ENCODE data around the gene SHROOM3. TPM values are rescaled to one million over a fixed set of nuclear protein-coding genes. Genes with fewer than 3 reads are reported as not detected.

SHROOM3 gene
- total and polyA plus RNA-seq, 2 donors (not counting 3 experiments of a cell fraction or from before 2014, with no cell fraction given) = 2.7 to 6.7 TPM

- H3K9me1 ChIP-seq (replicated peaks; ENCODE audit: control insufficient read depth, extremely low read depth, insufficient read depth, low read length) = no peaks in the 10 kb centered on the region
- no peak overlapping the region for H3K9ac ChIP-seq (replicated peaks; ENCODE audit: extremely low read depth, insufficient read depth, low read length)
- H2AFZ ChIP-seq (ENCODE audit: low read depth, low read length) = no peak overlapping the region
- DNase-seq (ENCODE audit: low read depth, low spot score) (no peak), FAIRE-seq (no peak)
- H3K4me1 ChIP-seq (ENCODE audit: control insufficient read depth, extremely low read depth, insufficient read depth, low read length) = peaks cover 24% of the 10 kb centered on the region
- no peaks in the 10 kb centered on the region for H3K9me3 ChIP-seq (replicated peaks; ENCODE audit: control insufficient read depth, insufficient read depth, low read length)
- TF ChIP-seq GATA2 (IDR thresholded peaks at IDR 0.05; ENCODE audit: insufficient read depth, insufficient read length, low read depth, low read length) (no peak), POLR2AphosphoS5 (IDR thresholded peaks at IDR 0.05; ENCODE audit: insufficient read depth, low read depth, low read length) (no peak), EZH2 (IDR thresholded peaks at IDR 0.05; ENCODE audit: borderline replicate concordance, low read depth, low read length, severe bottlenecking) (no peak), CTCF (IDR thresholded peaks at IDR 0.05; ENCODE audit: extremely low read depth in 1 of 2, insufficient read depth in 1 of 2, low read depth in 1 of 2, low read length in 2 of 2) (no peak), MYC (IDR thresholded peaks at IDR 0.05; ENCODE audit: low read depth, low read length) (no peak), POLR2A (IDR thresholded peaks at IDR 0.05; ENCODE audit: low read depth, low read length) (no peak), FOS (IDR thresholded peaks at IDR 0.05; ENCODE audit: borderline replicate concordance, insufficient read depth, low read length) (no peak)
- no peaks in the 10 kb centered on the region for H3K79me2 ChIP-seq (ENCODE audit: control insufficient read depth, insufficient read depth, low read length)
- H3K27ac ChIP-seq (ENCODE audit: insufficient read depth, low read depth, low read length) = no peak overlapping the region
- POLR2A ChIA-PET = no interaction called here
- dilution Hi-C loops (cut with MboI; ENCODE audit: extremely low pct_ligation_motif_present, low sequenced_read_pairs) (no loop called here), intact Hi-C loops (cut with micrococcal nuclease) (loop anchor here (2.0 to 5.0 kb wide), 5 partner anchors 63 to 451 kb away; no protein-coding TSS in a partner anchor)
- peaks cover 0 to 2% of the 10 kb centered on the region in 2 experiments for H3K36me3 ChIP-seq (ENCODE audit: control insufficient read depth in 2 of 2, extremely low read depth in 1 of 2, insufficient read depth in 2 of 2, low read length in 2 of 2)
- no peak overlapping the region for H3K4me3 ChIP-seq (replicated peaks in 1 of 3; ENCODE audit: insufficient read depth in 1 of 3, low read depth in 1 of 3, low read length in 3 of 3)
- CTCF ChIA-PET = no interaction called here
- H3K4me2 ChIP-seq (ENCODE audit: insufficient read depth, low read length) = no peak overlapping the region
- no peaks in the 10 kb centered on the region for H3K27me3 ChIP-seq (ENCODE audit: control insufficient read depth in 2 of 2, insufficient read depth in 2 of 2, low read length in 2 of 2)
- H4K20me1 ChIP-seq (replicated peaks; ENCODE audit: control insufficient read depth, extremely low read depth, insufficient read depth, low read length) = no peaks in the 10 kb centered on the region
- no TSS peak for BruUV-seq (replicated peaks)
Observed at GRCh38 chr4:76751612-76752343, 316.7 kb downstream of the SHROOM3 start.

Measured in endothelial cell of umbilical vein (primary cell).